IPS-15b (cell line): Measurements from ENCODE around the gene BTD.

Experiments used
- H3K27me3 ChIP-seq: one replicate; pipeline ENCODE4 v1.6.1; 2013; ENCODE audit warnings: low read length; ENCODE audit not compliant: control insufficient read depth, insufficient read depth
- H3K36me3 ChIP-seq: one replicate; pipeline ENCODE4 v1.6.1; 2013; ENCODE audit warnings: low read length; ENCODE audit not compliant: control insufficient read depth, insufficient read depth
- H3K4me1 ChIP-seq: one replicate; pipeline ENCODE4 v1.6.1; 2013; ENCODE audit warnings: mild to moderate bottlenecking, low read length; ENCODE audit not compliant: control insufficient read depth, insufficient read depth
- H3K4me3 ChIP-seq: one replicate; pipeline ENCODE4 v1.5.1; 2013; ENCODE audit warnings: low read depth, low read length
- H3K9ac ChIP-seq: one replicate; pipeline ENCODE4 v1.6.1; 2013; ENCODE audit warnings: low read depth, mild to moderate bottlenecking, low read length
- H3K9me3 ChIP-seq: one replicate; pipeline ENCODE4 v1.6.1; 2013; ENCODE audit warnings: mild to moderate bottlenecking, low read length; ENCODE audit not compliant: control insufficient read depth, insufficient read depth

Gene BTD

DNA sequence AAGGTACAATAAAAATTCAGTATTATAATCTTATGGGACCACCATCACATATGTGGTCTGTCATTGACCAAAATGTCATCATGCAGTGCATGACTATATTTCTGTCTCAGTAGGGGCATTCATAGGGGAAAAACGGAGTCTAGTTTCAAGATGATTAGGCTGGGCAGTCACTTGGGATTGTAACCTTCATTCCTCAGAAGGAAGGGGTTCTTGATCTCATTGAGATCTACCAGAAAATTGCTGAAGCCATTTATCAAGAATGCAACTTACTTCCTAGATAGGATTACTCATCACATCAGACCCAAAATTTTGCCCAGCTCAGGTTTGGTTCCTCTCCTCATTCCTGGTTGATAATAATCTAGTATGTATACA lies 37.3 kb downstream of the BTD start:
- no peak overlapping the region for H3K9ac ChIP-seq
- H3K4me1 ChIP-seq = peaks cover 8% of the 10 kb centered on the region

DNA sequence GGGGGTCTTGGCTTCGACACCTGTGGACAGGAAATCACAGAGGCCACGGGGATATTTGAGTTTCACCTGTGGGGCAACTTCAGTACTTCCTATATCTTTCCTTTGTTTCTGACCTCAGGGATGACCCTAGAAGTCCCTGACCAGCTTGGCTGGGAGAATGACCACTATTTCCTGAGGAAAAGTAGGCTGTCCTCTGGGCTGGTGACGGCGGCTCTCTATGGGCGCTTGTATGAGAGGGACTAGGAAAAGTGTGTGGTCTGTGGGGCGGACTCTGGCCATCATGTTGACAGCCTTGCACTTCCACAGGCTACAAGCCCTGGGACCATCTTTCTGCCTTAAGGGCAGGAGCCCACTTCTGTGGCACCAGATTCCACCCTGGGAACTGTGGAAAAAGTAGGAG lies 43.7 kb downstream of the BTD start:
- H3K27me3 ChIP-seq = no peaks in the 10 kb centered on the region
- no peaks in the 10 kb centered on the region for H3K9me3 ChIP-seq
- H3K4me3 ChIP-seq = no peak overlapping the region
- H3K36me3 ChIP-seq = peaks cover 3% of the 10 kb centered on the region
- no peak overlapping the region for H3K9ac ChIP-seq
- no peaks in the 10 kb centered on the region for H3K4me1 ChIP-seq

More for the DNA sequence above, 37.3 kb downstream of the BTD start:
- H3K4me3 ChIP-seq = no peak overlapping the region
- no peaks in the 10 kb centered on the region for H3K9me3 ChIP-seq
- no peaks in the 10 kb centered on the region for H3K36me3 ChIP-seq
- no peaks in the 10 kb centered on the region for H3K27me3 ChIP-seq

DNA sequence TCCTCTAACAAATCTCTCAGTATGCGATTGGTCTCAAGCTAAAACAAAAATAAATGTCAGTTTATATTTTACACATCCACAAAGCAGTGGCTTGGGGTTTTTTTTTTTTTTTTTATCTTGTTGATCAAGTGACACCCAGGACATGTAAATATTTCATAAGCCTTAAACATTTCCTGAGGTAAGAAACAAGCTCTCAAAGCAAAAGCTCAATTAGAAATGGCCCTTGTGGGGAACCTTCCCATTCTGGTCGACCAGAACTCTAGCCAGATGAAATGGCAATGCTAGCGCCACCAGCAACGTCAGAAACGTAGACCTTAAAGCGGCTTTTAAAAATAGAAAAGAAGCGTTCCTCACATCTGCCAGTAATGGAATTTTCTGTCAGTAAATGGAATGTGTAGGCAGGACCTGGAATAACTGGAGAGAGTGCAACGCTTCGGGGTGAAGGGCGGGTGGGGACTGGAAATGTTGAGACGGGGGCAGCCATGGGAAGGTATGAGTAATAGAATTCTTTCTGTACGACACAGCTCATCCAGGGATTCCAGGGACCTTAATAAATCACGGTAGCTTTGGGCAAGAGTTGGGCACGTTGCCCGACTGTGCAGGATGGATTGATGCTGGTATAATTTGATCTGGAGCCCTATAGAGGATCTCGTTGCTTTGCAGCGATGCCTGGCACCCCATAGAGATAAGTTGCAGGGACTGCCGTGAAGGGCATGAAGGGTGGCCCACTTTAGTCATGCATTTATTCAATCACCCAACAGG lies 44.4 kb downstream of the BTD start:
- no peaks in the 10 kb centered on the region for H3K4me1 ChIP-seq
- H3K36me3 ChIP-seq = peaks cover 3% of the 10 kb centered on the region
- H3K9ac ChIP-seq = no peak overlapping the region
- H3K27me3 ChIP-seq = no peaks in the 10 kb centered on the region
- H3K9me3 ChIP-seq = no peaks in the 10 kb centered on the region
- H3K4me3 ChIP-seq = no peak overlapping the region

DNA sequence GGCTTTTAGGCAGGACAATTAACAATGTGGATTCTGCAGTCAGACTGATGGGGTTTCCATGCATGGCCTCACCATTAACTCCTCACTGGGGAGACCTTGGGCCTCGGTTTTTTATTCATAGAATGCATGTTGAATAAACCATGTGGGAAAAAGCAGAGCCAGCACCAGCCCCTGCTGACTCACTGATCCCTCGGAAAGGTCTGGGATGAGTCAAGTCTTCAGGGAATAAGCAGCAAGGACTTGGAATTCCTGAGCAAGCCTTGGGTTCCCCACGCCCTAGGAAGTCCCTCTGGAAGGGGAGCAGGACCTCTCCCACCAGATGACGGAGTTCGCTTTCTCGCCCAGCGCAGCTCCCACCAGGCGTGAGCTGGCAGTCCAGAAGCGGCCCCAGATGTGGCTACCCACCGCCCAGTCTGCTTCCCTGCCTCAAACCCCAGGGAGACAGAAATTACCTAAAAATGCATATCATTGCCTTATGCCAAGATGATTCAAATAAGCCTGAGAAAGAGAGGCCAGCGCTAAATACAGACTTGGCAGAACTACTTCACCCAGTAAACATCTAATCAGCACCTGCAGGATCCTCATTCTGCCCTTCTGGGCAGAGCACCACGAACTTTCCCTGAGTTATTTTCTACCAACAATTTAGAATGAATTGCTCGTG lies 45.4 kb downstream of the BTD start:
- Histone ChIP-seq H3K9ac (no peak overlapping the region), H3K4me3 (no peak overlapping the region), H3K9me3 (no peaks in the 10 kb centered on the region), H3K36me3 (peaks cover 3% of the 10 kb centered on the region), H3K27me3 (no peaks in the 10 kb centered on the region), H3K4me1 (no peaks in the 10 kb centered on the region)

DNA sequence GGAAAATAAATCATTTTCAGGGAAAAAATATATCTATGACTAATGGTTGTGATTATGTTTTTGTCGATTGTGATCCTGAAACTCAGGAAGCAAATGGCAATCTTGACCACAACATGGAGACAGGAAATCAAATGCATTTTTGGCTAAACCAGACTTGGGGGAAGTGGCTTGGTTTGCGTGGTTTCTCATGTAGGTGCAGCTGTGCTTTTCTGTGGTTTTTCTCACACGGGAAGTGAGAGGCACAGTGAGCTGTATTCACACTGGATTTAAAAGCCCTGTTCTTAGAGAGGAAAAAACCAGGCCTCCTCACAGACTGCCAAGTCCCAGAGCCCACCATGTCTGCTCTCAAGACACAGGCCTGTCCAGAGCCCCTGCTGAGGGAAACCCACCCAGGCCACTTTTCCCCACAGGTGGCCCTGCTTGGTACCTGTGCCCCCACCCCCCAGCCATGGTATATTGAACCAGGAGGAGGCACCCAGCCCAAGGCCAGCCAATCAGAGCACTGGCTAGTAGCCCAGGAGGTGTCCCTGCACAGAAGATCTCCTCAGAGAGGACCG lies 46.1 kb downstream of the BTD start:
- Histone ChIP-seq H3K4me3 (no peak overlapping the region), H3K9ac (no peak overlapping the region), H3K36me3 (peaks cover 3% of the 10 kb centered on the region), H3K4me1 (no peaks in the 10 kb centered on the region), H3K9me3 (no peaks in the 10 kb centered on the region), H3K27me3 (no peaks in the 10 kb centered on the region)

DNA sequence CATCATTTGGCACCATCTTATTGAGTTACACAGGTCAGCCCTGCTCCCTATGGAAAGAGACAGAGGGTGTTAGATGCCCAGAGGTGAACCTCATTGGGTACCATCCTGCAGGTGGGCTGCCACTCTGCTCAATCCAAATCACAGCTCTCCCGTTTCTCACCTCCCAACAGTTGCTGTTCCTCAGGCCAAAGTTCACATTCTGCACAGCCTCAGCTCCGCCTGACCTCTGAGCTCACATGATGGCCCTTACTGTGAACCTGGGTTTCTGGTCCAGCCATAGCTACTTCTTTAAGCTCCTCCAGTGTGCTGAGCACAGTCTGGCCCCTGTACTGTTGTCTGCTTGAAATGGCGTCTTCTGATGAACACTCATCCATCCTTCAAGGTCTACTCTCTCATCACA lies 47.8 kb downstream of the BTD start:
- Histone ChIP-seq H3K4me3 (no peak overlapping the region), H3K9ac (no peak overlapping the region), H3K36me3 (peaks cover 1% of the 10 kb centered on the region), H3K27me3 (no peaks in the 10 kb centered on the region), H3K4me1 (no peaks in the 10 kb centered on the region), H3K9me3 (no peaks in the 10 kb centered on the region)

DNA sequence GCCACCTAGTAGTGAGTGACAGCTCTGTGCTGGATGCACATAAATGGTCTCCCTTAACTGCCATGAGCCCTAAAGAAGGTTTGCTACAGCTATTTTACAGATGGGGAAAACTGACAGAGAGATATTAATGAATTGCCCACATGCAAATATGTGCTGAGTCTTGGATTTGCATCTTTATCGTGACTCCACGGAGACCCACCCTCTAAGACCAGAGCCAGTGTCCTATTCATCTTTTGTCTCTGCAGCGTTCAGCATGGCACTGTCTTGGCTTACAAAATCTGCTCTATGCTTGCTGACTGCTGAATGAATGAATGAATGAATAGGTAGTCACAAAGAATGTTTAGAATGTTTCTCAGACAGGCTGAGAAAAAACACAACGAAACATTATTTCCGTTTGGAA lies 48.3 kb downstream of the BTD start:
- Histone ChIP-seq H3K9me3 (no peaks in the 10 kb centered on the region), H3K36me3 (no peaks in the 10 kb centered on the region), H3K4me3 (no peak overlapping the region), H3K4me1 (no peaks in the 10 kb centered on the region), H3K27me3 (no peaks in the 10 kb centered on the region), H3K9ac (no peak overlapping the region)

DNA sequence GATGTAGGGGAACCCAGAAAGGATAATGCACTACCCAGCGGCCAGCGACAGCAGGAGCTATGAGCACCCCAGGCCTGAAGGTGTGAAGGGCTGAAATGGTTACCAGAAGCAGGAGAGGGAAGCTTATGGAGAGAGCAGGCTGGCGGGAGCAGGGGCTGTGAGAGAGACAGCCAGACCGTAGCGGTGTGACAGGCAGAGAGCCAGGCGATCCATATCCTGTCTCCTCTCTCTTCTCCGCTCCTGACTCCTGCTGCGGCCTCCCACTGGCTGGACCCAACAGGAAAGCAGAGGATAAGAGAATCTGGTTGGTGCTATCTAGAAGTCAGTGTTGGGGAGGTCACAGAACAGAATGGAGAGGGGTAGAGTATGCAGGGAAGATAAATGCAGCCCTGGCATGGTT lies 49.9 kb downstream of the BTD start:
- Histone ChIP-seq H3K4me1 (no peaks in the 10 kb centered on the region), H3K4me3 (no peak overlapping the region), H3K36me3 (no peaks in the 10 kb centered on the region), H3K27me3 (no peaks in the 10 kb centered on the region), H3K9me3 (peaks cover 5% of the 10 kb centered on the region), H3K9ac (no peak overlapping the region)

DNA sequence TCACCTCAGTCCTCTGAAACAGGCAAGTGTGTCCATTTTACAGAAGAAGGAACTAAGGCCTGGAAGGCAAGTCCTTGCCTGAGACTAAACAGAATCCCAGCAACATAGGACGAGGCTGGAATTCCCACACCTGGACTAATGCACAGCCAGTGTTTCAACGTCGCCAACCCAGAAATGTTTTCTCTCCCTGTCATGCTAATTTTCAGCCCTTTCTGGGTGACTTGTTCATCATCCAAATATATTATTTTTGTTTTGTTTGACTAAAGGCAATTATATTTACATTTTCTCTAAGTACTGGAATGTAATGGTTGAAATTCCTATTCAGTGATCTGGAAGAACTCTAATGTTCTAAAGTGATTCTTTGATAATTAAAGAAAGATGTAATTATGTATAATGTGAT lies 51.8 kb downstream of the BTD start:
- no peaks in the 10 kb centered on the region for H3K36me3 ChIP-seq
- no peak overlapping the region for H3K9ac ChIP-seq
- H3K27me3 ChIP-seq = no peaks in the 10 kb centered on the region
- no peak overlapping the region for H3K4me3 ChIP-seq
- H3K9me3 ChIP-seq = peaks cover 14% of the 10 kb centered on the region
- no peaks in the 10 kb centered on the region for H3K4me1 ChIP-seq

DNA sequence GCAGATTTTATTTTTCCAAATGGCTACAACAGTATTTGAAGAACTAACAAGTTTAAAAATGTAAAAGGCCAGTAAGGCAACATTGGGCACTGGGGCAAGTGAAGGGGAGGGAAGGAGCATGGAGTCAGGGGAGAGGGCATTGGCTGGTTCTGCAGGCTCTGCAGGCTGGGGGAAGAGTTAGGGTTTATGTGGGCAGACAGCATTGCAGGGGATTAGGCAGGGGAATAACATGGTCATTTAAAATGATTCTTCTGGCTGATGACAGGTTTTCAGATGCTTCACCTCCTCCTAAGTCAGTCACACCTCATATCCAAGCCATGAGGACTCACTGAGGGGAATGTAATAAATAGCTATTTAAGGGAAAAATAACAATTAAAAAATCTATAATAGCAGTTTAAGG lies 52.6 kb downstream of the BTD start:
- Histone ChIP-seq H3K4me1 (no peaks in the 10 kb centered on the region), H3K9ac (no peak overlapping the region), H3K9me3 (peaks cover 14% of the 10 kb centered on the region), H3K36me3 (no peaks in the 10 kb centered on the region), H3K27me3 (no peaks in the 10 kb centered on the region), H3K4me3 (no peak overlapping the region)

DNA sequence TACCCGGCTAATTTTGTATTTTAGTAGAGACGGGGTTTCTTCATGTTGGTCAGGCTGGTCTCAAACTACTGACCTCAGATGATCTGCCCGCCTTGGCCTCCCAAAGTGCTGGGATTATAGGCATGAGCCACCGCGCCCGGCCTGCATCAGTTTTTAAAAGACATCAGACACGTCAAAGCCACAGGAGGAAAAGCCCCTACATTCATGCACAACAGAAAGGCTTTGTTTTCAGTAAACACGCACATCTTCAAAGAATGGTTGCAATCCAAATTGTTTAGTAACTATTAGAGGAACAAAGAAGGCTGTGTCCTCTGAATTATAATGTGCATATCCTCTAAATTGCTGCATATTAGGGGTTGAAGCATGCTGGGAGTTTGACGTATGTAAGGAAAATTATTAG lies 53.3 kb downstream of the BTD start:
- Histone ChIP-seq H3K36me3 (no peaks in the 10 kb centered on the region), H3K4me3 (no peak overlapping the region), H3K9me3 (peaks cover 14% of the 10 kb centered on the region), H3K27me3 (no peaks in the 10 kb centered on the region), H3K4me1 (no peaks in the 10 kb centered on the region), H3K9ac (no peak overlapping the region)

DNA sequence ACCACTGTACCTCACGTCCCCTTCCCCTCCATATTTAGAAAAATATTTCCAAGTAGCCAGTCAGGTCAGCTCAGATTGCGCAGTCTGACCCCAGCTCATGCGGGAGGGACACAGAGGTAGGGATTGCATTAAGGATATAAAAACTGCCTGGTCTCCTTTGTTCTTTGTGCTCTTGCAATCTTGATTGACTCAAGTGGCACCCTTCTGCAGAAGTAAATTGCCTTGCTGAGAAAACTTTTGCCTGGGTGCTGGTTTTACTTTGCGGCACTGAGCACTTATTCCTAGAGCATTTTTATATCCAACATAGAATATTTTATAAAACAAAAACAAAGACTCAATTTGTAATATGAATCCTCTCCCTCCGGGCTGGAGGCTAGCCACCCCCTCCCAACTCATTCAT lies 54.8 kb downstream of the BTD start:
- peaks cover 14% of the 10 kb centered on the region for H3K9me3 ChIP-seq
- H3K27me3 ChIP-seq = no peaks in the 10 kb centered on the region
- no peak overlapping the region for H3K4me3 ChIP-seq
- no peak overlapping the region for H3K9ac ChIP-seq
- no peaks in the 10 kb centered on the region for H3K4me1 ChIP-seq
- no peaks in the 10 kb centered on the region for H3K36me3 ChIP-seq
